Embryonic facial prominence (tissue), 1 donor: ENCODE data around the gene CREB1.
"Not testable (repeated sequence)": the region's sequence is repeated elsewhere in the genome, so short reads cannot be mapped to it uniquely, and the experiment has no call there.

Experiments
- DNase-seq: peaks from one replicate; pipeline ENCODE4 v3.0.0-alpha.2; 2016; ENCODE audit errors: extremely low spot score

CREB1 gene

DNA sequence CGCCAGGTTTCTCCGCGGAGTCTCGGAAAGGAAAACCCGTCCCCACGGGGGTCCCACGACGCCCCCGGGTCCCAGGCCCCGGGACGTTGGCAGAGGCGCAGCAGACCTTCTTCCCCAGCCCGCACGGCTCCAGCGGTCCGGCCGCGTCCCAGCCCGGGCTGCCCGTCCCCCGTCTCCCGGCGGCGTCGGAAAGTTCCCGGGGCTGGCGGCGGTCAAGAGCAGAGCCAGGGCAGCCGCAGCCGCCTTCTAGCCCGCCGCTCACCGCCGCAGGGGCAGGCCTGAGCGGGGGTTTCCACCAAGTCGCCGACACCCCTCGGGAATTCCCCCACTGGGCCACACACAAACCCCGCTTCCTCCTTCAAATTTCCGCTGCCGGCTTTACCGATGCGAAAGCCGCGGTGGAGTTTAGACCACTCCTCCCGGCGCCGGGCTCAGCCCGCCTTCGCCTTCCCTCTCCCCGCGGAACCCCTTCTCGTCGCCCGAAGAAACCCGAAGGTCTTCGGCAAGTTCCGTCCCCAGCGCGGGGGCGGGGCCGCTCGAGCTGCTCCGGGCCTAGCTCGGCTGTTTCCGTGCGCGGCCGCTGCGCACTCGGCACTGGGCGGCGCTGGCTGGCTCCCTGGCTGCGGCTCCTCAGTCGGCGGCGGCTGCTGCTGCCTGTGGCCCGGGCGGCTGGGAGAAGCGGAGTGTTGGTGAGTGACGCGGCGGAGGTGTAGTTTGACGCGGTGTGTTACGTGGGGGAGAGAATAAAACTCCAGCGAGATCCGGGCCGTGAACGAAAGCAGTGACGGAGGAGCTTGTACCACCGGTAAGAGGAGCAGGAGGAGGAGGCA lies at the start of gene CREB1:
TSS of gene CREB1 (plus strand) at position 633 of the 830 bp plus-strand sequence. CDS start 25,674 bp downstream, outside the sequence.
- peak; percentile 95 for DNase-seq

- no peak for DNase-seq
Observed at GRCh38 chr2:207480521-207481040, 49.2 kb upstream of the CREB1 start.

- DNase-seq = no peak
Observed at GRCh38 chr2:207481924-207482323, 47.8 kb upstream of the CREB1 start.

DNA sequence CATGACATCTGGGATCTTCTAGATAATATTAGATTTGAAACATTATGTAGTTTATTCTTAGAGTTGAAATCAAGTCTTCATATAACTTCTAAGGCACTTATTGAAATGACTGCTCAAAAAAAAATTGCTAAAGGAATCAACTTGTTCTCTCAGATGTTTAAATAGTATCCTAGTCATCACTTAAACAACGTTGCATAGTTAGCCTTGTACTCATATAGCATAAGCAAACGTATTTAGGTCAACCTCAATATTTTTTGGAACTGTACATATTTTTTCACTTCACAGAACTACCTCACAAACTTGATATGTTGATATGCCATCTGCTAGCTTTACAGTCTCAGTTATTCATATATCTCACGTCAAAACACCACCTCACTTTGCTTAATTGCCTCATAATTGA lies 47.1 kb upstream of the CREB1 start:
- DNase-seq = no peak

- no peak for DNase-seq
Observed at GRCh38 chr2:207483066-207483465, 46.7 kb upstream of the CREB1 start.

DNA sequence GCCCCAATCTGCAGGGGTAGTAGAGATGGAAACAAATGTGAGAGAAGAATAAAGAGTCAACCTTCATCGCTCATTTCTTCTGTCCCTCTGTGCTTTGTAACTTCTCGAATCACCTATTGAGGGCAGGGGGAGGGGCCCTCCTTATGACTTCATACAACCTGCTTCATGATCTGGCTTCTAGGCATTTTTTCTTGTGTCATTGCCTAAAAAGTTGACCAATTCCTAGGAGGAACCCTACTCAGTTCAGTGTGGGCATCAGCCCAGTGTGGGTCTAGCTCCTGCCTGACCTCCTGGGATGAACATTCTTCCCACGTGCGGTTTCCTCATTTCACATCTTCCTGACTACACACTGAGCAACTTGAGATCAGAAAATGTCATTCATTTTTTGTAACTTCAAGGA lies 46.3 kb upstream of the CREB1 start:
- no peak for DNase-seq

DNA sequence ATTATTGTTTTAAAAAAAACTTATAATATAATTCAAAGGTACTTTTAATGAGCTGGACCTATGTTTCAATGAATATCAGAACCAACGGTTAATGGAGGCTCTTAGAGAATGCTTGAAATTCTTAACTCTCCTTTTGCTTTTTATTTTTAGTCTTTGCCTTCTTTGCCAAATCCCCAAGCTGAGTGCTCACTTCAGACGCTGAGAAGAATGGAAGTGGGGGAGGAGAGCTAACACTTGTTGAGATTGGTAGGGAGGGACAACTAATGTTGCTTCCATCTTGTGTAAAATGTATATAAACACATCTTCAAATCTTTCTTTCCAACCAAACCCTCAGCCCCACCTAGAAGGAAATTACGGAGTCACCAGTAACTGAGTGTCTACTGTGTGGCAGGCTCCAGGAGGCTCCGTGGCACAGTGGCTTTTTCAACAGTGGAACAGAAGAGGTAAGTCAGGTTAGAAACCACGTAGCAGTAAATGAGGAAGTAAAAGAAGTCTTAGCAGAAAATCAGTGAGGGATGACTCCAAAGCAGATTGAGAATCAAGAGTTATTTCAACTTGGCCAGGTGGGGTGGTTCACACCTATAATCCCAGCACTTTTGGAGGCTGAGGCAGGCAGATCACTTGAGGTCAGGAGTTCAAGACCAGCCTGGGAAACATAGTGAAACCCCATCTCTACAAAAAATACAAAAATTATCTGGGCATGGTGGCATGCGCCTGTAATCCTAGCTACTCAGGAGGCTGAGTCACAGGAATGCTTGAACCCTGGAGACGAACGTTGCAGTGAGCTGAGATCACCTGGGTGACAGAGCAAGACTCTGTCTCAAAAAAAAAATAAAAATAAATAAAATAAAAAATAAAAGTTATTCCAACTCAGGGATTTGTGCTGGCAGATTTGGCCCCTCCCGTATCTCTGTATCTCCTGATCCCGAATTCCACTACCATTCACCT lies 45.0 kb upstream of the CREB1 start:
- DNase-seq = no peak

GRCh38 chr2:207487650-207488311 lies 42.0 kb upstream of the CREB1 start:
- DNase-seq = no peak

- DNase-seq = no peak
Observed at GRCh38 chr2:207489251-207489650, 40.5 kb upstream of the CREB1 start.

- no peak for DNase-seq
Observed at GRCh38 chr2:207490441-207490840, 39.3 kb upstream of the CREB1 start.

GRCh38 chr2:207491086-207491485 lies 38.7 kb upstream of the CREB1 start:
- DNase-seq = no peak

DNA sequence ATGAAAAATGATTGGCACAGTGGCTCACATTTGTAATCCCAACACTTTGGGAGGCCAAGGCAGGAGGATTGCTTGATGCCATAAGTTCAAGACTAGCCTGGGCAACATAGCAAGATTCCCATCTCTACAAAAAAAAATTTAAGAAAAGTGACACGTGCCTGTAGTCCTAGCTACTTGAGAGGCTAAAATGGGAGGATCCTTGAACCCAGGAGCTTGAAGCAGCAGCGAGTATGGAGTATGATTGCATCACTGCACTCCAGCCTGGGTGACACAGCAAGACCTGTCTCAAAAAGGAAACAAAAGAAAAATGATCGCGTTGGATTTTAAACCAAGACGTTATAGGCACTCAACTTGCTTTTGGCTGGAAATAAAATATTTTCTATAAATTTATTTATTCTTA lies 37.8 kb upstream of the CREB1 start:
- DNase-seq = no peak

GRCh38 chr2:207492461-207492860 lies 37.3 kb upstream of the CREB1 start:
- DNase-seq = no peak

GRCh38 chr2:207494137-207494536 lies 35.6 kb upstream of the CREB1 start:
- no peak for DNase-seq

DNA sequence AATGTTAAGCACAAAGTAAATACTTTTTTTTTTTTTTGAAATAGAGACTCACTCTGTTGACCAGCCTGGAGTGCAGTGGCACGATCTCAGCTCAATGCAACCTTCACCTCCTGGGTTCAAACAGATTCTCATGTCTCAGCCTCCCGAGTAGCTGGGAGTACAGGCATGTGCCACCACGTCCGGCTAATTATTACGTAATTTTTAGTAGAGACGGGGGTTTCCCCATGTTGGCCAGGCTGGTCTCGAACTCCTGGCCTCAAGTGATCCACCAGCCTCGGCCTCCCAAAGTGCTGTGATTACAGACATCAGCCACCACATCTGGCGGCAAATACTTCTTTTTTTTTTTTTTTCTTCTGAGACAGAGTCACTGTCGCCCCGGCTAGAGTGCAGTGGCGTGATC lies 32.8 kb upstream of the CREB1 start:
- DNase-seq = not testable (repeated sequence)

- no peak for DNase-seq
Observed at GRCh38 chr2:207497596-207497995, 32.2 kb upstream of the CREB1 start.

GRCh38 chr2:207498427-207498826 lies 31.3 kb upstream of the CREB1 start:
- no peak for DNase-seq

DNA sequence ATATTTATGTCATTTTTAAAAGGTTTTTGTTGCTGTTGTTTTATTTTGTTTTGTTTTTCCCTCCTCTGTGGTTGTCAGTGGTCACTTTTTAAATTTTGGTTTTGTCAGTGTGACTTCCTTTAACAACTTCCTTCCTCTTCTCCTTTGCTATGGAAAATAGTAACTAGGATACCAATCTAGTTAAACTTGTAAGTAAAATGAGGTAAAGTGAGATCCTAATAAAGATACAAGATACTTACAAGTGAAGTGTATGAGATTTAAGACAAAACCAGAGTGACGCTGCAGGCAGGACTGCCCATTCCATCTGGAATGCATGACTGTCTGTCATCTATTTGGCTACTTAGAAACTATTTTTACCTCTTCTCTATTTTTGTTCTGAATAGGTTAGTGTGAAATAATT lies 30.6 kb upstream of the CREB1 start:
- no peak for DNase-seq

DNA sequence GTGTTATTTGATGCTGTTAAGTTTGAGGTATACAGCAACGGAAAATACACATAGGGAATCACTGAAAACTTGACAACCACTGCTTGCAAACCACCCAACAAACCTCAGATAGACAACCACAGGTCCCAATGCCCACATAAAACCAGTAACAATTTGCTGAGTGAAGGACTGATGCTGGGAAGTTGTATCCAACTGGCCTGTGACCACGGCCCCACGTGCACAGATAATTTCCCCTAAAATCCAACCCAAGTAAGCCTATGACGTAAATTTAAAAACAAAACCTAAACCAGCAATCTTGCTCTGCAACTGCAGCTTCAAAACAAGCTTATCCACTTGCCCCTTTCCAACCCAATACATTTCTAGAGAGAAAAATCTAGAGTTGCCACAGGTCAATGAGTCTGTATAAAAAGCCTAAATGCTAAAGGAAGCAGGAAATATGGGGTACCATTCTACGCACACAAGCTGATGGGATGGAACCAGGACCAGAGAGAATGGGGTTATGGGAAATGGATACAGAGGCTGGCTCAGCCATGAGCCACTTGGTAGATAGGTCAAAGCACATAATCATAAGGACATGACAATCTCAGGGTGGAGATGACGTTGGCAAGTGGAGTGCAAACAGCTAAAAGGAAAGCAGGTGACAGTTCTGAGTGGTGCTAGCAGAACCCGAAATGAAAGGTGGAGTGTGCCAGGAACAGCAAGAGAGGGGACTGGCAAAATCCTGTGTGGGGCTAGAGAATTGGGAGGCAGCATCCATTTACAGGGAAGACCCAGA lies 27.8 kb upstream of the CREB1 start:
- no peak for DNase-seq

GRCh38 chr2:207502577-207503198 lies 27.1 kb upstream of the CREB1 start:
- DNase-seq = no peak

DNA sequence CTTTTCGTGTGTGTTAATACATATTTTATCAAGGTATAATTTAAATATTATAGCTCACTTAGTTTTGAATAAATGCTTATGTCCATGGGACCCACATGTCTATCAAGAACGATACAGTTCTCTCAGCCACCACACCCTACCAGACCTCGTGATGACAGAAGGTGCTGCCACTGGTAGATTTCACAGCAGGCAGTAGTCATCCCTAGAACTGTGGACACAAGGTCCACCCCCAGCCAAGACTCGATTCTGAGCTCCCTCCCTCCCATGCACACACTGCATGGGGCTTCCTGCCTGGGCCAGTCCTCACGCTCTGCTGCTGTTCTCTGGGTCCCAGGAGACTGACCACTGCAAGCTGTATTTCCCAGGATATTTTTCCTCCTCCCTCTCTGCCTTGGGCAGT lies 26.5 kb upstream of the CREB1 start:
- DNase-seq = no peak
